ENCODE measurements around the gene GTF2H1.

- TF ChIP-seq CTCF (IDR thresholded peaks at IDR 0.05): no peak
- no peak for TF ChIP-seq POLR2A (IDR thresholded peaks at IDR 0.05)
Observed at GRCh38 chr11:18294862-18295261, 27.5 kb upstream of the GTF2H1 start.
